ENCODE data around the gene GDF11.
A peak's percentile ranks its signal among the peaks of the same experiment; 100 is the strongest.

The GDF11 gene

DNA sequence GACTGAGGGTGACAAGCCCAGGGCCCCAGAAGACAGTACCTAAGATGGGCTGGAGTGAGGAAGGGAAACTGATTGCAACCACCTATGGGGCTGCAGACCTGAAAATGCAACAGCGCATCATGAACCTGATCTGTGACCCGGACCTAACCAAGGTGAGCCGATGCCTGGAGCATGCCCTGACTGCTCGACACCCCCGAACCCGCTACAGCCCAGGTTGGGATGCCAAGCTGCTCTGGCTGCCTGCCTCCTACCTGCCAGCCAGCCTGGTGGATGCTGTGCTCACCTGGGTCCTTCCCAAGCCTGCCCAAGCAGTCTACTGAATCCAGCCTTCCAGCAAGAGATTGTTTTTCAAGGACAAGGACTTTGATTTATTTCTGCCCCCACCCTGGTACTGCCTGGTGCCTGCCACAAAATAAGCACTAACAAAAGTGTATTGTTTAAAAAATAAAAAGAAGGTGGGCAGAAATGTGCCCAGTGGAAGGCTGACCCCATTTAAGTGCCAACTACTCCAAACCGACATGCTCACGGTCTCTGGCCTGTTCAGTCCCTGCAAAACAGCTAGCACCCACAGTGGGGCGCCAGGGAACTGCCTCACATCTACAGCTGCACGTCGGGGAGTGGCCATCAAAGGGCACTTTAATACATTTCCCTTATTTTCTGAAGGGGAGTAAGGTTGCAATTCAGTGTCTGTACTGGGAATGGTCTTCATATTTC lies 18.5 kb upstream of the GDF11 start:
- DNase-seq = peak; percentile 68 to 73

DNA sequence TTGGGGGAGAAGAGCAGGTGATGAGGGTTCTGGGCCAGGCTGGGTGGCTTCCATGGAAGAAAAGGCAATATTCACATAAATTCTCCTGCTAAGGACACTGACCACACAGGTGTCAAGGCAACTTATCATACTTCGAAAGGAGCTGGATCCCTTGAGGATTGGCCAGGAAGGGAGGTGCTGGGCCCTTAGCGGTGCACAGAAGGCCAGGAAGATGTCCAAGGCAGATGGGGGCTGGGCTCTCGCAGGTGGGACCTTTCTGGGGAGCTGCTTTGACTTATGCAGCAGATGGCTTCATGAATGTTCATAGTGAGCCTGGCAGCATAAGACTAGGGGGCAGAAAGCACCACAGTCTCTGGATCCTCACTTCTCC lies 18.0 kb upstream of the GDF11 start:
- no peak for DNase-seq

DNA sequence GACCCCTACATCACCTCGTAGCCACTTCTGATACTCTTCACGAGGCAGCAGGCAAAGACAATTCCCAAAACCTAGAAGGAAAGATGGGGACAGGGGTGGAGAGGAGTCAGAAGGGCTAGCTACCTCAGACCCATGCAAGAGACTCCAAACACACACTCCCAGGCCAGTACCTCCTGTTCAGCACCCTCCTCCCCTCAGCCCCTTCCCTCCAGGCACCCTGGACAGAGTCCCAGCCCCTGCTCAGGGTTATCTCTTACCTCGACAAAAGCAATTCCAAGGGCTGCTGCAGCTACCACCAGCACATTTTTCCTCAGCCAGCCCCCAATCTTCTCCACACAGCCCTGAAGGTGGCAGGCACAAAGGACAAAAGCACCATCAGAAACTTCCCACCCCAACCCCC lies 17.4 kb upstream of the GDF11 start:
- DNase-seq = no peak

DNA sequence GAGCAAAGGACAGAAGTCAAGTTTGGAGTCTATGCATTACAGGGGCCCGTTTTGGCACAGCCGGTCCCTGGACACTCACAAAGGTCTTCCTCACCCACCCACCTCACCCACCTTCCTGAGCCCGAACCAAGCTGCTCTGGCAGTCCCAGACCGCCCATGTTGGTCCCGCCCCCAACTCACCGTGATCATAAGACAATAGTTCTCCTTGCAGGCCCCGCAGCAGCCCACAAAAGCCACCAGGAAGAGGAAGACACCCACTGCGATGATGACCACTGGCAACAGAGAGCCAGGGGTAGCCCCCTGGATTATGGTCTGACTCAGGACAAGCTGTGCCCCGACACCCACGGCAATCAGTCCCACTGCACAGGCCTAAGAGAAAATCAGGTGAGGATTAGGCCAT lies 16.0 kb upstream of the GDF11 start:
- DNase-seq = no peak

DNA sequence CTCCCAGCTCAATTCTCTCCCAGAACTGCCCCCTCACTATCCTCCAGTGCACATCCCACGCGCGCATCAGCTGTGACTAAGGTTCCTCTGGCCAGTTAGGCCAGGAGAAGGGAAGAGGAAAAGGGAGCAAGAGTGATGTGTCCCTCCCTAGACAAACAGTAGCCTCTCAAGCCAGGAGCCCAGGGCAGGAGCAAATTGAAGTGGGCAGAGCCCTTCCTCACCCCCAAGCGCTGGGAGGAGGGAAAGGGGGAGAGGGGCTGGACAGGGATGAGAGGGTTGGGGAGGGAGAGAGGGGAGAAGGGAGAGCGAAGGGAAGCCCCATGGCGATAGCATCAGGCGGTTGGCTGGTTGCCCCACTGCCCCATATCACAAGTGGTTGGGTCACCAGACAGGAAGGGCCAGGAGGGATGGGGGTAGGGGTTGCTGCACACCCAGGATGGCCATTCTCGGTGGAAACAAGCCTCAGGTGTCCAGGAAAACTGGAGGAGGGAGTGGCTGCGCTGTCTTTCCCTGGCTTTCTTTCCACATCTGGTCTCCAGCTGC lies 15.2 kb upstream of the GDF11 start:
- DNase-seq = no peak

DNA sequence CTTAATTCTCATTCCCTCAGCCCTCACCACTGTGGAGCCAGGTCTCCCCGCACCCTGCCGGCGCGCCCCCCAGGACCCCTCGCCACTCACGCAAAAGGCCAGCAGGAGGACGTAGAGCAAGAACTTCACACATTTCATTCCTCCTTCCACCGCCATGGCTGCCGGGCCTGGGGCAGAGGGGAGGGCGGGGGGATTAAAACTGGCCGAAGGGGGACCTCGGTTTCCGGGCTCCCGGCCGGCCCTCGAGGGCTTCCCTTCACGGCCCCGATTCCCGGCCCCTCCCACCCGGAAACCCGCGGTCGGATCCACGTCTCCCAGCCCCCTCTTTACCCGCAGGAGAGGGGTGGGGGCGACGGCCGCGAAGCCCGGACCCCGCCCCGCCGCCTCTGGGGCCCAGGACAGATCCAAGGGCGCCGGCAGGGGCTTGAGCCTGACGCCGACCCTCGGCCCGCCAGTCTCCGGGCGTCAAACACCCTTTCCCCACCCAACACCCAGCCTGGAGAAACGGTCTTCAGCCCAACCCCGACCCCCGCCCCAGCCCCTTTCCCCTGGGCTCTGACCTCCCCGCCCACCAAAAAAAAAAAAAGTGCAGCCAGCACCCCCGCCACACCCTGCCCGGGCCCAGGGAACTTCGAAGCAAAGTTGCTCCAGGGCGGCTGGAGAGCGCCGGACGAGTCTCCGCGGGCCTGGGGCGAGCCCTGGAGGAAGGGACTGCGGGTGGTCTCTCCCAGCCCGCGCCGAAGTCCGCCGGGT lies 14.6 kb upstream of the GDF11 start:
- peak in 1 of 2 donors; percentile 38 for DNase-seq

DNA sequence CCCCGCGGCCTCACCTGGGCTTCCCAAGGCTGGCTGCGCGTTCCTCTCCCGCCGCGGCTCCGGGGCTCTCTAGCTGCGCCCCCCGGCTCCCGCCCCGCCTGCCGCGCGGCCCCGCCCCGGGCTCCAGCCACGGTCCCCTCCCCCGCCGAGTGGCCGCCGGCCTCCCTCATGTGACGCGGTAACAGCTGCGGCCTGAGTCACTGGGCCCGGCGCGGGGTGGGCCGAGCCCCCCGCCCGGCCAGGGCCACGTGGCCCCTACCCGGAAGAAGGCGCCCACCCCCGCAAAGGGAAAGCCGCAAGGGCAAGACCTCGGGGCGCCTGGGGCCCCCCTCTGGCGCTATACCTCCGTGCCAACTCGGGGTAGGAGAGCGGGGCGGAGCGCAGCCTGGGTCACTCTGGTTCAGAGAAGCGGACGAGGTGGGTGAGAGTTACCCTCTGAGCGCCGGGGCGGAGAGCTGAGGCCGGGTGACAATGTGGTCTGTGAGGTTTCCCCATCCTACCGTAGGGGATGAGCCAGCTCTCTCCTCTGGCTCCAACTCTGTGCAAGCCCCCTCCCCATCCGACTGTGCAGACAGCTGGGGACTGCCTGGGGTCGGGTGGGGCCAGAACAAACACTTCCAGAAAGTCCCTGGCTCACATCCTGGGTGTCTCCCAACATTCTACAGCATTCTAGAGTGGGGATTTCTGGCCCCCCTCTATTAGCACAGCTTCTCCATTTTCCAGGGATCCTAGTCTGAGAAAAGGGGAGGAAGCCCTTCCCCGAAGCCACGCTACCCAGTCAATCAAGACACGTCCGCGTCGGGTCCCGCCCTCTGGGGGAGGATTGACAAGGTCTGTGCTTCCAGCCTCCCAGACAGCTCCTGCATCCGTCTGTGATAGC lies 13.7 kb upstream of the GDF11 start, which contains the start of gene CD63:
CD63 (minus strand) TSS at position 71 of the 880 bp plus-strand sequence. CDS start 668 bp downstream, outside the sequence.
- DNase-seq = peak; percentile 75 to 84

DNA sequence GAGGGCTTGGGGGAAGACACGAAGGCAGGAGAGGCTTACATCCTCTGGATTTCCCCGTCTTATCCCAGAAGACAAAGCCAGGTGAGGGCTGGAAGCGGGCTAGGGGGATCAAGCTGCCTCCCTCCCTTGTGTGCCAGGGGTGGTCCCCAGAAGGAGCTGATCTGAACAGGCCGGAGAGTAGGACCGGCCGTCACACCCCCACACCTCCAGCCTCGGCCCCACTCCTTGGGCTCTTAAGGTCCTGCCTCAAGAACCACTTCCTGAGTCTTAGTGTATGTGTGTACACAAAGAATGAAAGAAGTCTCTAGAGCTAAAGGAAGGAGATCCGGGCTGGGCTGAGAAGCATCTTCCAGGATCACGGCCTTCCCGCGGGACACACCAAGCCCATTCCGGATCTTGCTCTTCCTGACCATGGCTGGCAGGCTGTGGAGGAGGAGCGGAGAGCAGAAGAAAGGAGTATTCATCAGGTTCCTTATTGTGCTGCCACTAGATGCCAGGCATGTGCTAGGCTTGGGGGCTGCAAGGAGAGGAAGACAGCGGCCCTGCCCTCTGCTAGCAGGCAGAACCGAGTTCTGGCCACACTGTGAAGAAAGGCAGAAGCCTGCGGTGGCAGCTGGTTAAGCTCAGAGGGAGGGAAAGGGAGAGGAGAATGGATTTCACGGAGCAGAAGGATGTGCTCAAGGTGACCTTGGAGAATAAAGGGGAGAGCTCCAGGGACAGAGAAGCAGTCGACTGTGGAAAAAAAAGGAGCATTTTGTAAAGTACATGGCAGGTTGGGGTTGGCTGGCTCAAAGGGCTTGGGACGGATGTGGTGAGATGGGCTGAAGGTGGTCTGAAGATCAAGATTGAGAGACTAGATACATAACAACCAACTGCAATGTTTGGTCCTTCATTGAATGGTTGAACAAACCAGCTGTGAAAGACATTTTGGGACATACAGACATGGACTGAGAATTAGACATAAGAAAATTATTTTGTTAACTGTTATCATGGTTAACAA lies 12.8 kb upstream of the GDF11 start:
- DNase-seq = no peak

DNA sequence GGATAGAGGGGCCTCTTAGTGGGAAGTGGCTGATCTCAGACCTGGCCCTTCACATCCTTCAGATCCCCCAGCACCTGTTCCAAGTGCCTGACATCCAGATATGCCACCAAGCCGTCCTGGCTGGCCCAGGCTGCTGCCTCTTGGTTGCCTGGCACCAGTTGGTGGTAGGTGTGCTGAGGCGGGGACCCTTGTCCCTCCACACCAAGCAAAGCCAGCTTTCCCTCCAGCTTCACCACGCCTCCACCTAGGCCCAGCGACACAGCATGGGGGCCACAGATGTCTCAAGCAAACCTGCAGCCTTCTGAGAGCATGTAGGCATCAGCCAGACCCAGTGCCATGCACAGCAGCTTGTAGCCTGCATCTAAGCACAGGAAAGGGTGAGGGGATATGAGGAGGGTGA lies 10.6 kb upstream of the GDF11 start:
- no peak for DNase-seq

DNA sequence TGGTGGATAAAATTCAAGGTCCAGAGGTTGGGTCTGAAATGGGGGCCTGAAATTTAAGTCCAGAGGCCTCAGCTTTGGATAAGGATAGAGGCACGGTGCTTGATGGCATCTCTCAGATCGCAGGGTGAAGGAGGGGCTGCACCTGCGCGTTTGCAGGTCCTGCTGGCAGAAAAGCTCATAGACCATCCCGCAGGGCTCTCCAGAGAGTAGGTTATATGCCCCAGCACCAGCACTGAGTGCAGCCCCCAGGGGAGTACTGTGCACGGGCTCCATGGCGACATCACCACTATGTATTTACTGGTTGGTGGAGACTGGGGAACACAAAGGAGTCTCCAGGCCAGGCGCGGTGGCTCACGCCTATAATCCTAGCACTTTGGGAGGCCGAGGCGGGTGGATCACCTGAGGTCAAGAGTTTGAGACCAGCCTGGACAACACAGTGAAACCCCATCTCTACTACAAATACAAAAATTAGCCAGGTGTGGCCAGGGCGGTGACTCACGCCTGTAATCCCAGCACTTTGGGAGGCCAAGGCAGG lies 9.8 kb upstream of the GDF11 start:
- DNase-seq = no peak

DNA sequence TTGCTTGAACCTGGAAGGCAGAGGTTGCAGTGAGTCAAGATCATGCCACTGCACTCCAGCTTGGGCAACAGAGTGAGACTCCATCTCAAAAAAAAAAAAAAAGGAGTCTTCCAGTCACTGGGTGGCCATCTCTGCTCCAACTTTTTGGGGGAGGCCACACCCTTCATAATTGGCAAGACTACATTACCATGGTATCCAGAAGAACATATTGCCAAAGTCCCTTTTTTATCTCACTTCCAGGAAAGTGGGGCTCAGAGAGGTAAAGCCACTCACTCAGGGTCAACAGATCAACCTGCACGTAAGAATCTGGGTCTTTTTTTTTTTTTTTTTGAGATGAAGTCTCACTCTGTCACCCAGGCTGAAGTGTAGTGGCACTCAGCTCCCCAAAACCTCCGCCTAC lies 9.1 kb upstream of the GDF11 start:
- no peak for DNase-seq

DNA sequence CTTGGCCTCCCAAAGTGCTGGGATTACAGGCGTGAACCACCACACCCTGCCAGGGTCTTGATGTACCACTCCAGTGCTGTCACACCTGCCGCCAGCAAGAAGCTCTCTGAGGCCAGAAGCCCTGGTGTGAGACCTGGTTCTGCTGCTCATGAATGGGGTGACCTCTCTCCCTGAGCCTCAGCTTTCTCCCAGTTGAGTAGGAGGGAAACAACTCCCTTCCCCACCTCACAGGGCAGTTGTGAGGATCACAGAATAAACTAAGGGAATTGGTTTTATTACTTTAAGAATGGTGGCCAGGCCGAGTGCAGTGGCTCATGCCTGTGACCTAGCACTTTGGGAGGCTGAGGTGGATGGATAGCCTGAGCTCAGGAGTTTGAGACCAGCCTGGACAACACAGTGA lies 8.3 kb upstream of the GDF11 start:
- no peak for DNase-seq

DNA sequence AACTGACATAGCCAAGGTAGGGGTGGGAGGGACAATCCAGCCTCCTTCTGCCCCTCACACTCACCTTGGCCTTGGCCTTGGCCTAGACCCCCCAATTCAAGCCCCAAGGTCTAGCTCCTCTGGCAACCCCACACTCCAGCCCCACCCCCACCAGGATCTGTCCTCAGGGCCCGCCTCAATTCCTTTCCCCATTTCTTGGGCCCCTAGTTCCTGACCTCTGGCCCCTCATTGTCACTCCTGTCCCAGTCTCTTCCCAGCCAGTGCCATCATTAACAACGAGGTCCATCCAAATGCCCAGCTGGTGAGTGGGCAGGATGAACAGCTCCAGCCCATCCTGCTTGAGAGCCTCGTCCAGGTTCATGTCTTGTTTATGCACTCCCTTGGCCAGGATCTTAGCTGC lies 6.8 kb upstream of the GDF11 start:
- no peak for DNase-seq

DNA sequence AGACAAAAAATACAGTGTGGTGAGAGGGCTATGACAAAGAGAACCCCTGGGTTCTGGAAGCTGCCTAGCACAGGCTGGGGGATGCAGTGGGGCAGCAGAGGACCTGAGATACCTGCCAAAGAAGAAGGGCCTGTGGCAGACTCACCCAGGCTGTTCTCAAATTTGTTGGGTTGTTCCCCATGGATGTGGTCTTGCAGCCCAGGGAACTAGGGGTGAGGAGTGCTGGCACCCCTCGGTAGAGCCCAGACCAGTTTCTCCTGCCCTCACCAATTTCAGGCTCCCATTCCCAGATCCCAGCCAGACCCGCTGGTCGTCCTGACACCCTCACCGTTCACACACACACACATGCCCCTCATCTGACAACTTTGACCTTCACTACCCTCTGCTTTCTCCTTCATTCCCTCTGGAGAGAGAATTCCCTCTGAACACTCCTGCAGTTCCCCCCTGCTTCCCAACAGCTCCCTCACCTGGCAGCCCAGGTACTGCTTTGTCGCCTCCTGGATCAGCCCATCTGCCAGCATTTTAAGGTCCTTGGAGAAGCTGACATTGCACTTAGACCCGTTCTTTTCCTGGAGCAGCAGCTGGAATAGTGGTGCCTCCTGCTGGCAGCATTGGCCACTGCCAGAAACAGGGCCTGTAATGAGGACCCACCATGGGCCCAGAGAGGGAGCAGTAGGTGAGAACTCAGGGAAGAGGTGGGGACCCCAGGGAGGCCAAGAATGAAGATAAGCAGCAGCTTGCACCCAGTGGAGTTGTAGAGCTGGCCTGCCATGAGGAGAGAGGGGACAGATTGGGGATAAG lies 5.9 kb upstream of the GDF11 start:
- DNase-seq = peak; percentile 58 to 71

DNA sequence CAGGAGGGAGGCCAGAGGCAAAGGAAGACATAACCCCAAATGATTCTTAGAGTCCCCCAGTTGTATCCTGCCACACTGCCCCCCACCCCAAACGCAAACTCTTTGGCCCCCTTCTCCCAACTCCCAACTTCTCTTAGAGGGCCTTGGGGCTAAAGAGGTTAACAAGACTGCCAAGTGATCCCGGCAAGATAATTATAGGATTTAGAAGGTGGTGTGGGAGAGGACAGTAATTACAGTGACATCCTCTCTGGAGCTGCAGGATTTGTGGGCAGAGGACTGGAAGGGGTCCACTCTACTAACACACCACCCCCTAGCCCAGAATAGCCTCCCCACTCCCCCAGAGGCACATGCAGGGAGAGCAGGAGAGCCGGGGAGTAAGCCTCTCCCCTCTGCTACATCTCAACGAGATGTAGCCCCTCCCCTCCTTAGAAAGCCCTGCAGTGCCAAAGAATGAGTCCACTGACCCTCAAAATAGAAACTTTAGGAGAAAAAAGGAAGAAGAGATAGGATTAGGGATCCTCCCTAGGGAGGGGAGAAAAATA lies 5.3 kb upstream of the GDF11 start:
- no peak for DNase-seq

DNA sequence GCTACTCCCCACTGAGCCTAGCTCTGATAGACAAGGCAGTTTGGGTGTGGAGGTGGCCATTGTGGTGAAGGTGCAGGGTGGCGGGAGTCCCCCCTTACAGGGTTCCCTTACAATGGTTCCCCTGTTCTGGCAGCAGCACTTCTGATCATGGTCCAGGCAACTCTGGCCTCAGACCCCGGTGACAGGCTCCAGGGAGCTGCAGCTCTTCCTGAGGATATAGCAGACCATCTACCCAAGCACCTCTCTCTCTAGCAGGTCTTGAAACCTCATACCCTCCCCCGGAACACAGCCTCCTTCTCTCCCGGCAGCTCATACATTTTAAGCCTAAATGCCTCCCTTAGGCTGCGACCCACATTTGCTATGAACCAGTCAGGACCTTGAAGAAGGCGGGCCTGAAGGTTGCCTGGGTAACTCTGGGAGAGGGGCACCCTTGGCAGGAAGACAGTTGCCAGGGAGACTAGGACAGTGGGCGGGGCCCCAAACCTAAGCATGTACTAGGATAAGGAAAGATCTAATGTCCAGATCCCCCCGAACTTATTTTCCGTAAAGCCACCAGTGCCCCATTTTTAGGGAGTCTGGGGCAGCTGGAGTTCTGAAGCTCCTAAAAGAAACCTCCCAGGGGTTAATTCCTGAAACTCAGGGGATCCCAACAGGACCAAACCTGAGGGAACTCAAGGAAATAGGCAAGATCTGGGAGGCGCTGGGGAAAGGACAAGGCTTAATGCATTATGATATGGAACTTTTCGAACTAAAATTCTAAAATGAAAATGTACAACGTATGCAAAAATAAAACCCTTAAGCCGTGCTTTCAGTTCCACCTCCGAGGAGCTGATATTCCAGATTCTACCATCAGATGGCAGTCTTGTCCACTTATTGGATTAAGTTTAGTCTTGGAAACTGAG lies 4.5 kb upstream of the GDF11 start:
- peak; percentile 84 for DNase-seq

DNA sequence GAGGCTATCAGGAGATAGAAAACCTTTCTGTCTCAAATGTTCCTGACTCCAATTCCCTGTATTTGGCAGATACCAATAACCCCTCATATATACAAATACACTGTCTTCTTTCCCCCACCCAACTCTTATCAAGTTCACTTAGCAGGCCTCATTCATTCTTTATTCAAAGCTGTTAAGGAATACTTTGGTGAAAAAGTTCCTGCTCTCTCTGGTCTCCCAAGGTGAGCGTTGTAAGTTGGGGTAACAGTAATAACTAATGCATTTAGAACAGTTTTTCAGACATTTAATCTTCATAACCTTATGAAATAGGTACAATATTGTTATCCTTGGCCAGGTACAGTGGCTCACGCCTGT lies 3.9 kb upstream of the GDF11 start:
- DNase-seq = no peak

DNA sequence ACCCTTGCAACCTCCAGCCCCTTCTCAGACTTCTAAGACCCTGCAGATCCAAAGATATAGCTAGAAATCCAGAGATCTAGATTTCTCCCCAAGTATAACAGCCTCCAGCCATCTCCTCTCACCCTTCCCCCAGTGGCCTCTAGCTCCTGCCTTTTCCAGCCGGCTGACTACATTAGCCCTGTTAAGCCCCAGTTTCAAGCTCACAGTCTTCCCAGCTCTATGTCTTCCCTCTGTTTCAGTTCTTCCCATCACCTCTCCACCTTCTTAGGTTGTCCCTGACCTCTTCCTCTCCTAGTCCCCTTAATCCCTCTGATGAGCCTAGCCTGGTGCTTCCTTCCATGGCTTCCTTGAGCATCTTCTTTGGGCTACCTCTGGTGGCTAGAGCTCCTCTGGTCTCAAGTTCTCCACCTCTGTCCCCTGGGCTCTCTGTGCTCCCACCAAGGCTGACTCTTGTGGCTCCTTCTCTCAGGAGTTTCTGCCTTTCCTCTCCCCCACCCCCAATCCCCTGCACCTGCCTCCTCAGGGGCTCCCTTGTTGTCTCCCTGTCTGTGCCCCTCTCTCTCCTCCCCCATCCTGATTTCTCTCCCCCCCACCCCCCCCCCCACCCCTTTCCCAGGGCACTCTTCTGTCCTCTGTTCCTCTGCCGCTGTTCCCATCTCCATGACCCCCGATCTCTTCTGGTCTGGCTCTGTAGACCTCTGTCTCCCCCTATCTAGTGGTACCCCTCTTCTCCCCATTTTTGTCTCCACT lies 816 bp upstream of the GDF11 start:
- DNase-seq = no peak

Measured in stimulated activated CD4-positive, alpha-beta T cell treated with anti-CD3 and anti-CD28 coated beads, Interleukin-2, amount 100 ng/mL, for 24 hours (primary cell).